Coronary artery (tissue), 2 donors: Measurements from ENCODE around the gene ZNFX1.

ENCODE experiments used
- DNase-seq: peaks from one replicate; pipeline ENCODE4 v3.0.0-alpha.2; 2017; ENCODE audit warnings: low spot score
- H3K27ac ChIP-seq, 2 donors: fragments of 200-600 bp; sonication (generic); one replicate each; pipeline ENCODE4 v1.5.1; 2016 to 2019
- H3K4me3 ChIP-seq: fragments of 200-600 bp; sonication (generic); 2 replicates; pipeline ENCODE4 v1.5.1; 2016; ENCODE audit warnings: mild to moderate bottlenecking, moderate library complexity
- TF ChIP-seq, protein P1 (sequence below): fragments of 200-600 bp; sonication (generic); IDR thresholded peaks from one replicate; pipeline ENCODE4 v1.5.1; 2019; ENCODE audit warnings: antibody characterized with exemption

The ZNFX1 gene

GRCh38 chr20:49248301-49248700, 29.6 kb downstream of the ZNFX1 start:
- TF ChIP-seq, protein P1, sequence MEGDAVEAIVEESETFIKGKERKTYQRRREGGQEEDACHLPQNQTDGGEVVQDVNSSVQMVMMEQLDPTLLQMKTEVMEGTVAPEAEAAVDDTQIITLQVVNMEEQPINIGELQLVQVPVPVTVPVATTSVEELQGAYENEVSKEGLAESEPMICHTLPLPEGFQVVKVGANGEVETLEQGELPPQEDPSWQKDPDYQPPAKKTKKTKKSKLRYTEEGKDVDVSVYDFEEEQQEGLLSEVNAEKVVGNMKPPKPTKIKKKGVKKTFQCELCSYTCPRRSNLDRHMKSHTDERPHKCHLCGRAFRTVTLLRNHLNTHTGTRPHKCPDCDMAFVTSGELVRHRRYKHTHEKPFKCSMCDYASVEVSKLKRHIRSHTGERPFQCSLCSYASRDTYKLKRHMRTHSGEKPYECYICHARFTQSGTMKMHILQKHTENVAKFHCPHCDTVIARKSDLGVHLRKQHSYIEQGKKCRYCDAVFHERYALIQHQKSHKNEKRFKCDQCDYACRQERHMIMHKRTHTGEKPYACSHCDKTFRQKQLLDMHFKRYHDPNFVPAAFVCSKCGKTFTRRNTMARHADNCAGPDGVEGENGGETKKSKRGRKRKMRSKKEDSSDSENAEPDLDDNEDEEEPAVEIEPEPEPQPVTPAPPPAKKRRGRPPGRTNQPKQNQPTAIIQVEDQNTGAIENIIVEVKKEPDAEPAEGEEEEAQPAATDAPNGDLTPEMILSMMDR: no peak
- Histone ChIP-seq H3K4me3 (no peak overlapping the region), H3K27ac (no peak overlapping the region)
- no peak for DNase-seq

DNA sequence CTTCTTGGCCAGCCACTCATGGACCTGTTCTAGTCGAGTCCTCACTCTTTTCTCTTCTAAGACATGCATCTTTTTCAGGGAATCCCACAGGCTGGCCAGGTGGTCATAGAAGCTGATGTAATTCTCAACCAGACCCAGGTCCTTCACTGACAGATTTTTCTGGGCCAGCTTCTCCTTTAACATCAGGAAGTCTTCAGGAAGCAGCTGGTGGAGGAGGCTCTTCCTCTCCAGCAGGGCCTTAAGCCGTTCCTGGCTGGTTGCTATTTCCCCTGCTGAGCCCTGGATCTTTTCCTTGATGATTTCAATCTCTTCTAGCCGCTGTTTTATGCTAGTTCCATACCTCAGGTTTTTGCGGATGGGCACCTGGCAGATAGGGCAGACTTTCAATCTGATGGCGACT, 30.1 kb downstream of the ZNFX1 start:
- TF ChIP-seq, protein P1: no peak
- no peak for DNase-seq
- H3K27ac ChIP-seq: no peak overlapping the region
- H3K4me3 ChIP-seq: no peak overlapping the region

DNA sequence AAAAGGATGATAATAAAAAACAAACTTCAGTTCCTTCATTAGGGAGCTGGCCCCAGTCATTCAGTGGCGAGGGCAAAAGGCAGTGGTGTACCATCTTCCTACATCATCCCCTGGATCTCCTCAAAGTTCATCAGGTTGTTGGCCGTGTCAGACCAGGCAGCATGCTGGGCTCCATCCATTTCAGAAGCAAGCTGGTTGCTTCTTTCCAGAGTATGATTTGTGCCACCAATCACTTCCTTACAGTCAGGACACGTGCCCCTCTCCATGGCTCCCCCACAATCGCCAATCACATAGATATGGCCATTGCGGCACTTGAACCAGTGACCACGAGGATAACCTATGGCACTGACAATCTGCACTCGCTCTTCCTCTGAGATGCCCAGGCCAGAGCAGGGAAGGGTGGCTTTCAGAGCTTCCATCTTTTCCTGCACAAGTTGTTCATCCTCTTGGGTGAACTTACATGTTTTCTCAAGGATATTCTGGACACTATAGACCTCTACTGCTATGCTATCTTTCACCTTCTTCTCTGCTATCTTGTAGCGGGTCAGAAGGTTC, 30.6 kb downstream of the ZNFX1 start:
- Histone ChIP-seq H3K4me3 (no peak overlapping the region), H3K27ac (no peak overlapping the region)
- TF ChIP-seq, protein P1: no peak
- DNase-seq: no peak

- no peak for DNase-seq
- TF ChIP-seq, protein P1: no peak
- no peak overlapping the region for H3K4me3 ChIP-seq
- H3K27ac ChIP-seq: no peak overlapping the region
Observed at GRCh38 chr20:49245921-49246740, 31.7 kb downstream of the ZNFX1 start.

GRCh38 chr20:49237531-49237930, 40.3 kb downstream of the ZNFX1 start:
- Histone ChIP-seq H3K27ac (no peak overlapping the region), H3K4me3 (no peak overlapping the region)
- no peak for DNase-seq
- TF ChIP-seq, protein P1: no peak

DNA sequence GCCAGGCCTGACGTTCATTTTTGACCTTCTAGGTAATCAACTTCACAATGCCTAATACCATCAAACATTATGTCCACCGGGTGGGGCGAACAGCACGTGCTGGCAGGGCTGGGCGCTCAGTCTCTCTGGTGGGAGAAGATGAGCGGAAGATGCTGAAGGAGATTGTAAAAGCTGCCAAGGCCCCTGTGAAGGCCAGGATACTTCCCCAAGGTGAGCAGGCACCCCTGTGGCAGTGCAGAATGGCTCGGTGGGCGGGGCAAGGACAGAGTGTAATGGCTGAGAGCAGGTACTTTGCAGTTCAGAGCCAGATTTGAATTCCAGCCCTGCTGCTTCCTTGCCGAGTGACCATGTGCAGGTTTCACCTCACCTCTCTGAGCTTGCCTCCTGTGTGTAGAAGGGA, 41.6 kb downstream of the ZNFX1 start:
- TF ChIP-seq, protein P1: no peak
- no peak for DNase-seq
- no peak overlapping the region for H3K4me3 ChIP-seq
- H3K27ac ChIP-seq: no peak overlapping the region

- DNase-seq: no peak
- TF ChIP-seq, protein P1: no peak
- no peak overlapping the region for H3K27ac ChIP-seq
- no peak overlapping the region for H3K4me3 ChIP-seq
Observed at GRCh38 chr20:49234831-49235230, 43.0 kb downstream of the ZNFX1 start.
